DLD1 (cell line): ENCODE measurements around the gene KCNN4.
"Not testable (repeated sequence)": the region's sequence is repeated elsewhere in the genome, so short reads cannot be mapped to it uniquely, and the experiment has no call there.

Experiments
- in situ Hi-C: cut with HindIII; loops from 2 replicates; pipeline ENCODE4 v1.10.0; 2017; ENCODE audit warnings: low sequenced_read_pairs

The KCNN4 gene

DNA sequence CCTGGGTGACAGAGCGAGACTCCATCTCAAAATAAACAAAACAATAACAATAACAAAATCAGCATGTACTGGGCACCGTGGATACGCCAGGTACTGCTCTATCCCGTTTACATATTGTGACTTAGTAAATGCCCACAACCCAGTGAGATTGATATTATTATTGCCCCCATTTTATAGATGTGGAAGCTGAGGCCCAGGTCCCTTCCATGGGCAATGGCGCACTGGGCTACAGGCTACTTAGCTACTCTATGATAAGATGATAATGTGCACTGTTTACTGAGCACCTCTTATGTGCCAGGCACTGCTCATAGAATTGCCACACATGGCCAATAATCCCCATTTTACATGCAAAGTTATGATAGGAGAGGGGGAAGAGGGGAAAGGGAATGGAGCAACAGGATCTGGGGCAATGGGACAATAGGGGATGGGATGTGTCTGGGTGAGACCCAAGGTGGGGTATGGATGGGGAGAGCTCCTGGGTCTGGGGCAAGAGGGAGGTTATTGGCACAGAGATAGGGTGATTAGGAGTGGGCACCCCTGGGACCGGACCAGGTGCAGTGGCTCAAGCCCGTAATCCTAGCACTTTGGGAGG lies 5.4 kb downstream of the KCNN4 start:
- in situ Hi-C loops = no loop called here

DNA sequence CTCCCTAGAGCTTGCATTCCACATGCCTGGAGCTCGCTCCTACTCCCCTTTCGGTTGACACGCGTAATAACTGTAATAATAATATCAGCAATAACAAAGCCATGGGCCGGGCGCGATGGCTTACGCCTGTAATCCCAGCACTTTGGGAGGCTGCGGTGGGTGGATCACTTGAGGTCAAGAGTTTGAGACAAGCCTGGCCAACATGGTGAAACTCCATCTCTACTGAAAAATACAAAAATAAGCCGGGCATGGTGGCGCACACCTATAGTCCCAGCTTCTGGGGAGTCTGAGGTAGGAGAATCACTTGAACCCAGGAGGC lies 5.9 kb downstream of the KCNN4 start:
- in situ Hi-C loops = not testable (repeated sequence)

GRCh38 chr19:43774103-43774939 lies 6.5 kb downstream of the KCNN4 start:
- in situ Hi-C loops = no loop called here

DNA sequence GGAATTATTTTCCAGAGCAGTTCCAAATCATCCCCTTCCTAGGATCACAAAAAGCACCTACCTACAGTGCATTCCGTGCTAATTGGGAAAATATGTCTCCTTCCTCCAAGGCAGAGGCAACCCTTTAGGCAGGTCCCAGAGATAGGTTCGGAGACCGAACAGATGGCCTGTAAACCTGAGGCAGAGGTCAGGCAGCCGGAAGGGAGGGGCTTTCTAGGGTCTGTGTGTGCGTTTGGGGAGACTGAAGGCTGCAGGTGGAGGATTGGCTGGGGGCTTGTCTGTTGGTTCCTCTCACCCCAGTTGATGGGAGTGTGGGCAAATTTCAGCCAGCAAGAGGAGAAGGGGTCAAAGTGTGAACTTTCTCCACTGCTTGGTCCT lies 7.1 kb downstream of the KCNN4 start:
- in situ Hi-C loops = no loop called here

- in situ Hi-C loops = no loop called here
These were observed 11.5 kb downstream of the KCNN4 start for GRCh38 chr19:43769256-43769655.

GRCh38 chr19:43768273-43769050 lies 12.3 kb downstream of the KCNN4 start:
- in situ Hi-C loops = no loop called here

DNA sequence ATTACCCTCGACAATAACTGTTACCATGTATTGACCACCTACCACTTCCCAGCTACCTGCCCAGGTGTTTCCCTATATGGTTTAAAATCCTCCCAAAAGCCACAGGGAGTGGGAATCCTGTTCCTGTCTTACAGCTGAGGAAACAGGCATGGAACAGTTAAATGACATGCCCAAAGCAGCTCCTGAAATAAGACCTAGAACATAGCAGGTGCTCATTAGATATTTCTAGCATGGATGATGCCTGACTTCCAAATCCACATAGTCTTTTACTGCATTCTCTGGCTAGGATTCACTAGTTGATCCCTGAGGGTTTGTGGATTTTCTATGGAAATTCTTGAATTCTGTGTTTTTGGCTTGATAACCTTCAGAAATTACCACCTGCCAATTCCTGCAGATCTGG lies 13.0 kb downstream of the KCNN4 start:
- in situ Hi-C loops = no loop called here

DNA sequence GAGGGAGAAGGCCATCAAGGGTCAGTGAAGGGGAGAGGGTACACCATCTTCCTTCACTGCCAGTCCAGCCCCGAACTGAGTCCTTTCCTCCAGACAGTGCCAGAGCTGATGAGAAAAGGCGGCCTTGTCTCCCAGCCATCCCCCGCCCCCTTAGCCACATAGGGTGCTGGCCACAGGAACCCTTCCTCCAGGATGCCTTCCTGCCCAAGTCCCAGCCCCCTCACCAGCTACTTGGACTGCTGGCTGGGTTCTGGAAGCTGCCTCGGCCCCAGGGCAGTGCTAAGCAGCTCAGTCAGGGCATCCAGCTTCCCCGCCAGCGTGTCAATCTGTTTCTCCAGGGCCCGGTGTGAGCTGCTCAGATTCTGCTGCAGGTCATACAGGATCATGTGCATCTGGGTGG lies 13.5 kb downstream of the KCNN4 start:
- in situ Hi-C loops = no loop called here

- in situ Hi-C loops = no loop called here
These were observed 14.1 kb downstream of the KCNN4 start for GRCh38 chr19:43766755-43767043.

DNA sequence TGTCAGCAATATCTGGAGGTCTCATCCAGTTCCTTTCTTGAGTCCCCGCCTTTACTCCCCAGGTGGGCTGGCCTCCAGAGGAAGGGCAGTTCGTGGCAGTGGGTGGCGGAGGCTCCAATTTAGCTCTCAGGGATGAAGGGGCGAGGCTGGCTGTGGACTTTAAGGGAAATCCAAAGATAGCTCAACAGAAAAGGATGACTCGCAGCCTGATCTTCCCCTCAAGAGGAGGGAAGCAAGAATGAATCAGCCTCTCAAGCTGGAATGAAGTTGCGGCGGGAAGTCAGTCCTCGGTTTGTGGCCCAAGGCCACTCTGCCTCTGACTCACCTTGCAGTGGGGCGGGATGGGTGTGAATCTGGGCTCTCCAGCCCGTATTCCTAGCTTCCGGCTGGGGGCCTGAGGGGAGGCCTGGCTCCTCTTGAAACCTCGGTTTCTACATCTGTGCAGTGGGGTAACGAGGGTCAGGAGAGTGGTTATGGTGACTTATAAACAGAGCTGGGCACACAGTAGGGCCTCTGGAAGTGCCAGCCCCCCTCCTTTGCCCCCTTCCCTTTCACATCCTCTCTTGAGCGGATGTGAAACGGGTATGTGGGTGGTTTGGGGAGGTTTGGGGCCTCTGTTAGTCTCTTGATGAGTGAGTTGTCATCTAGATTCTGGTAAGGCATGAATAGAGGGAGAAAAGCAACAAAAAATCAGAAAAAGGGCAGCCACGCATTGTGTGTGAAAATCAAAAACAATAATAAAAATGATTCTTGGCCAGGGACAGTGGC lies 15.5 kb downstream of the KCNN4 start:
- in situ Hi-C loops = no loop called here

GRCh38 chr19:43764684-43765083 lies 16.1 kb downstream of the KCNN4 start:
- in situ Hi-C loops = not testable (repeated sequence)

- in situ Hi-C loops = no loop called here
These were observed 17.3 kb downstream of the KCNN4 start for GRCh38 chr19:43763473-43763939.

- in situ Hi-C loops = no loop called here
These were observed 18.0 kb downstream of the KCNN4 start for GRCh38 chr19:43762814-43763213.

DNA sequence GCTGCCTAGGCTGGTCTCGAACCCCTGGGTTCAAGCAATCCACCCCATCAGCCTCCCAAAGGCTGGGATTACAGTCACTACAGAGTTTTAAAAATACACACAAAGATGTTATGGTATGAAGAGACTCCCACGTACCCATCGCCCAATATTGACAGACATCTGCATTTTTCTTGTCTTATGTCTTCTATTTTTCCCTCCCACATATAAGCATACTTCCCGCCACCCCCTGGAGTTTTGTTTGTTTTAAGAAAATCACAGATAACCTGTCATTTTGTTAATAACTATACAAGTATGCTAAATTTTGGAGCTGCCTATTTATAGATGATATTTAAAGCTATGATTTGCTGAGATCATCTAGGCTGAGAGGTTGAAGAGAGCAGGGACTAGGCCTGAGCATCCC lies 19.8 kb downstream of the KCNN4 start:
- in situ Hi-C loops = no loop called here

DNA sequence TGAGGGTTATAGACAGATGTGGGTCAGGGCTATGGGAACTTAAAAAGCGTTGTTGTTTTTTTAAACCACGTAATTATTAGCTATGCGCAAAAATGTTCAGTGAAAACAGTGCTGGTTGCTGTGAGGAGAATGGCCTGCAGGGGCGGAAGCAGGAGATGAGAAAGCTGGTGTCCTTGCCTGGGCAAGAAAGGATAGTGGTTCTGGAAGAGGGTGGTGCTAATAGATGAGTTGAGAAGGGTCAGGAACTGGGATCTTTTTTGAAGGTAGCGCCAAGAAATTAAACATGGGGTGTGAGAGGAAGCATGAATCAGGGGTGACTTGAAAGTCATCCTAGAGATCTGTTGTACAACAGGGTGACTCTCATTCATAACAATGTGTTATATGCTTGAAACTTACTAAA lies 21.3 kb downstream of the KCNN4 start:
- in situ Hi-C loops = no loop called here

- in situ Hi-C loops = no loop called here
These were observed 25.4 kb downstream of the KCNN4 start for GRCh38 chr19:43755256-43755801.

DNA sequence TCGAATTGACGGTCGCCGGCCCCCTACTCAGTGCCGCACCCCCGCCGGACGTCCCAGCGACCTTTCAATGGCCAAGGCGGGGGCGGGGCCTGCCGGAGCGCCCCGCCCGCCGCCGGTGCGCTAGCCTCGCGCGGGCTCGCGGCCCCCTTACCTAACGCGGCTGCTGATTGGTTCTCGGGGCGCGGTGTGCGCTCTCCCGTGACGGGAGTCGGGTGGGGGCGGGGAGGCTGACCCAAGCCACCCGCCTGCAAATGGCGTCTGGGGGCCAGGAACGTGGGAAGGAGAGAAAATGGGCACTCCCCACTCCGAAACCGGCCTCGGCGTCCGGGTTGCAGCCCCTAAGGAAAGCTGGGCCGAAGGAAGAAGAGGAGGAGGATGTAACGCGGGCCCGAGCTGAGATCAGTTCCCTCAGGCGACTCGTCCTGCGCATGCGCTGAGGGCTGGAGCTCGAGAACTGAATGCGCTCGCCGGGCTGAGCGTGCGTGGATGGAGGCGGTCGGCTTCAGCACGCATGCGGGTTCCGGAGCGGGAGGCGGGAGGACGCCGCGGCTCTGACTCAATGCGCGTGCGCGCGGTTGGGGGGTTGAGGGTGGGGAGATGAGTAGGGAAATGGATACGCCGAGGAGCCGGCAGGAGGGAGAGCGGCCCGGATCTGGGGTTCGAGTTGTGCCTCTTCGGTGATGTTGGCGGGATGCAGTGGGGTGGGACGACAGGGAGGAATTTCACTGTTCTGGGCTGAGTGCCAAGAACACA lies 26.1 kb downstream of the KCNN4 start, which contains the start of gene SMG9:
TSS of gene SMG9 (minus strand) at position 460 of the 753 bp plus-strand sequence. CDS start 4,221 bp downstream, outside the sequence.
- in situ Hi-C loops = no loop called here

GRCh38 chr19:43754253-43754502 lies 26.6 kb downstream of the KCNN4 start:
- in situ Hi-C loops = no loop called here

DNA sequence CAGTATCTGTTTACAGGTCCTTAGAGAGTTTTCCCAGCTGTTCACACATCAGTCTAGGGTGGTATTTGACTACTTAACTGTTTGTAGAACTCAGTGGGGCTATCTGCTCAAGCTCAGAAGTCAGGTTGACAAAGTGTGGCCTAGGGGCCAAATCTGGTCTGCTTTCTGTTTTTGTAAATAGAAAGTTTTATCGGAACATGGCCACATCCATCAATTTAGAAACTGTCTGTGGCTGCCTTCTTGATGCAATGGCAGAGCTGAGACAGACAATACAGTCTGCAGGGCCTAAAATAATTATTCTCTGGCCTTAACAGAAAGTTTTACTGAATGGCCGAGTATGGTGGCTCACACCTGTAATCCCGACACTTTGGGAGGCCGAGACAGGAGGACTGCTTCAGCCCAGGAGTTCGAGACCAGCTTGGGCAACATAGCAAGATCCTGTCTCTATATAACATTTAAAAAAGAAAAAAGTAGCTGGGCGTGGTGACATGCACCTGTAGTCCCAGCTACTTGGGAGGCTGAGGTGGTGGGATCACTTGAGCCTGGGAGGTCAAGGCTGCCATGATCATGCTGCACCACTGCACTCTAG lies 28.4 kb downstream of the KCNN4 start:
- in situ Hi-C loops = no loop called here
